GM19238 (cell line): Measurements from ENCODE around the gene ACOT9.
"Not testable (repeated sequence)": the region's sequence is repeated elsewhere in the genome, so short reads cannot be mapped to it uniquely, and the experiment has no call there.

Experiments
- DNase-seq: peaks from one replicate; pipeline ENCODE4 v3.0.0; 2011; ENCODE audit warnings: low spot score; ENCODE audit not compliant: insufficient read length

Gene ACOT9

GRCh38 chrX:23766650-23767551 is 23.8 kb upstream of the ACOT9 start:
- no peak for DNase-seq

- DNase-seq = no peak
Observed at GRCh38 chrX:23765868-23766267, 22.8 kb upstream of the ACOT9 start.

GRCh38 chrX:23765449-23765848 is 22.4 kb upstream of the ACOT9 start:
- DNase-seq = no peak

- DNase-seq = no peak
Observed at GRCh38 chrX:23764188-23764984, 21.3 kb upstream of the ACOT9 start.

GRCh38 chrX:23759821-23760220 is 16.7 kb upstream of the ACOT9 start:
- DNase-seq = no peak

GRCh38 chrX:23756165-23756564 is 13.1 kb upstream of the ACOT9 start:
- DNase-seq = peak; percentile 41

GRCh38 chrX:23754664-23755063 is 11.6 kb upstream of the ACOT9 start:
- DNase-seq = no peak

- no peak for DNase-seq
Observed at GRCh38 chrX:23752740-23753415, 9.8 kb upstream of the ACOT9 start.

- no peak for DNase-seq
Observed at GRCh38 chrX:23749576-23749975, 6.5 kb upstream of the ACOT9 start.

GRCh38 chrX:23749129-23749528 is 6.1 kb upstream of the ACOT9 start:
- DNase-seq = no peak

GRCh38 chrX:23745786-23746185 is 2.7 kb upstream of the ACOT9 start:
- DNase-seq = no peak

- not testable (repeated sequence) for DNase-seq
Observed at GRCh38 chrX:23743623-23743971, 521 bp upstream of the ACOT9 start.

GRCh38 chrX:23742174-23742696 is 841 bp downstream of the ACOT9 start:
- no peak for DNase-seq

- DNase-seq = no peak
Observed at GRCh38 chrX:23737413-23737812, 5.7 kb downstream of the ACOT9 start.

GRCh38 chrX:23736030-23736429 is 7.0 kb downstream of the ACOT9 start:
- DNase-seq = no peak

GRCh38 chrX:23732704-23733103 is 10.4 kb downstream of the ACOT9 start:
- DNase-seq = peak; percentile 15

GRCh38 chrX:23731951-23732350 is 11.1 kb downstream of the ACOT9 start:
- no peak for DNase-seq

GRCh38 chrX:23729214-23729613 is 13.9 kb downstream of the ACOT9 start:
- no peak for DNase-seq

GRCh38 chrX:23727206-23727605 is 15.9 kb downstream of the ACOT9 start:
- no peak for DNase-seq

GRCh38 chrX:23726191-23726590 is 16.9 kb downstream of the ACOT9 start:
- no peak for DNase-seq

- no peak for DNase-seq
Observed at GRCh38 chrX:23720117-23720677, 22.9 kb downstream of the ACOT9 start.
